ENCODE data around the gene CLECL1.
A peak's percentile ranks its signal among the peaks of the same experiment; 100 is the strongest.
"Not testable (repeated sequence)": the region's sequence is repeated elsewhere in the genome, so short reads cannot be mapped to it uniquely, and the experiment has no call there.

CLECL1 gene

DNA sequence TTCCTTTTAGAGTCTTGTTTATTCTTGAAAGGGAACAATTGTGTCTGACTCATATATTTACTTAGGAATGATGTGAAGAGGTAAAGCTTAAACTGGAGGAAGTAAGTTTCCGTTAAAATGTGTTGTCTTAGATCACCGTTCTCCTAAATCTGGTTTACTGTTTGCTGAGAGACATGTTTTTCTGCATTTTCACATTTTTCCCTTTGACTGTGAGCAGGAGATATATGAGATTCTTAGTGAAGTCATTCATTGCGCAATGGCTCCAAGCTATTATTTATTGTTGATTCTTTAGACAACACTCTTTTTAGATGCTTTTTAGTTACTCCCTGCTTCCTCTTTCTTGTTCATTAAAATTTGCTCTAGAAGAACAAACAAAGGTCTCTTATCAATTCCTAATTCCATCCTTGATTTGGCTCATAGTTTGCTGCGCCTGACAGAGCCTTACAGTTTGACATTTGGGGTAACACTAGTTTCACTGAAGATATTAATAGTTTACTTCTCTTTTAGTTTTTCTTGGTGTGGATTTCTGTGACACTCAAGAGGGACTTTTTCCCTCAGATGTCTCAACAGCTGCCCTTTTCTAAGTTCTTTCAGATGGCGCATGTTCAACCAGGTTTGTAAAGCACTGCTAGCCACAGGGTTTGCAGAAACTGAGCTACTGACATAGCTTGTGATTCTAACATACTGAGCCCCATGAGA, 11.4 kb downstream of the CLECL1 start:
- Histone ChIP-seq H3K4me3 (no peak overlapping the region), H3K4me1 (peaks cover 38% of the 10 kb centered on the region), H4K20me1 (no peaks in the 10 kb centered on the region), H3K9me3 (no peaks in the 10 kb centered on the region), H3K27ac (0 out of 2 replicates have a peak overlapping the region, but pooled peaks have one; percentile 19), H3K36me3 (no peaks in the 10 kb centered on the region), H3K9ac (no peak overlapping the region), H3K27me3 (no peaks in the 10 kb centered on the region), H3K4me2 (peak overlapping the region; percentile 52)
- TF ChIP-seq Cebpa-rat (IDR thresholded peaks at IDR 0.05) = peak; percentile 93; the same call in 1 of the 2 replicates

DNA sequence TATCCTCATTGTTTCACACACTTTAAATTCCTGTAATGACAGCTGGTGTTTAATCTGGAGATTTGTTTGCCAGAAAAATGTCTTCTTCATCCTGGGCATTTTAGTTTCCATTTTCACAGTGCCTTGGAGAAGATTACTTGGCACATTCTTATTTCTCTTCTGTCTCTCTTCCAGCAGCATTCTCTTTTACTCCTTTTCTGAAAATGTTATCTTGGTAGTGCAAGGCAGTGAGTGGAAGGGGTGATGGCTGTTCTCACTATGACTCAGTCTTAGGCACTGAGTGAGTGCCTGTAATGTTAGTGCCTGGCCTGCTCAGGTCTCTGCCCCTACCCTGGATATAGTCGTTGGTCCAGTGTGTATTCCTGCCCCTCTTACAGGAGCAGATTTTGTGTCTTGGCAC, 13.1 kb downstream of the CLECL1 start:
- Histone ChIP-seq H4K20me1 (no peaks in the 10 kb centered on the region), H3K27me3 (no peaks in the 10 kb centered on the region), H3K4me2 (no peak overlapping the region), H3K9me3 (no peaks in the 10 kb centered on the region), H3K4me3 (no peak overlapping the region), H3K4me1 (peaks cover 51% of the 10 kb centered on the region), H3K9ac (no peak overlapping the region), H3K27ac (no peak overlapping the region), H3K36me3 (no peaks in the 10 kb centered on the region)
- TF ChIP-seq Cebpa-rat (IDR thresholded peaks at IDR 0.05) = no peak

DNA sequence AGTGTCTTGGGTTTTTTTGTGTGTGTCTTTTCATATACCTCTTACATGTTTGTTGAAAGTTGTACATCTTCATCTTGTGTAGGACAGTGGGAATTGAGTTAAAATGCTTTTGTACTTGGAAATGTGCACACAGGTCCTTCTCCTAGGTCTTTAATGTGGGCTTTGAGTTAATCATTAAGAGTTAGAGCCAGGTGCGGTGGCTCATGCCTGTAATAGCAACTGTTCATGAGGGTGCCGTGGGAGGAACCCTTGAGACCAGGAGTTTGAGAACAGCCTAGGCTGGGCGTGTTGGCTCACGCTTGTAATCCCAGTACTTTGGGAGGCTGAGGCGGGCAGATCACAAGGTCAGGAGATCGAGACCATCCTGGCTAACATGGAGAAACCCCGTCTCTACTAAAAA, 13.9 kb downstream of the CLECL1 start:
- Histone ChIP-seq H3K27me3 (no peaks in the 10 kb centered on the region), H3K27ac (no peak overlapping the region), H3K36me3 (no peaks in the 10 kb centered on the region), H3K9me3 (no peaks in the 10 kb centered on the region), H4K20me1 (no peaks in the 10 kb centered on the region), H3K4me3 (no peak overlapping the region), H3K4me1 (peaks cover 59% of the 10 kb centered on the region), H3K9ac (no peak overlapping the region), H3K4me2 (no peak overlapping the region)
- no peak for TF ChIP-seq Cebpa-rat (IDR thresholded peaks at IDR 0.05)

DNA sequence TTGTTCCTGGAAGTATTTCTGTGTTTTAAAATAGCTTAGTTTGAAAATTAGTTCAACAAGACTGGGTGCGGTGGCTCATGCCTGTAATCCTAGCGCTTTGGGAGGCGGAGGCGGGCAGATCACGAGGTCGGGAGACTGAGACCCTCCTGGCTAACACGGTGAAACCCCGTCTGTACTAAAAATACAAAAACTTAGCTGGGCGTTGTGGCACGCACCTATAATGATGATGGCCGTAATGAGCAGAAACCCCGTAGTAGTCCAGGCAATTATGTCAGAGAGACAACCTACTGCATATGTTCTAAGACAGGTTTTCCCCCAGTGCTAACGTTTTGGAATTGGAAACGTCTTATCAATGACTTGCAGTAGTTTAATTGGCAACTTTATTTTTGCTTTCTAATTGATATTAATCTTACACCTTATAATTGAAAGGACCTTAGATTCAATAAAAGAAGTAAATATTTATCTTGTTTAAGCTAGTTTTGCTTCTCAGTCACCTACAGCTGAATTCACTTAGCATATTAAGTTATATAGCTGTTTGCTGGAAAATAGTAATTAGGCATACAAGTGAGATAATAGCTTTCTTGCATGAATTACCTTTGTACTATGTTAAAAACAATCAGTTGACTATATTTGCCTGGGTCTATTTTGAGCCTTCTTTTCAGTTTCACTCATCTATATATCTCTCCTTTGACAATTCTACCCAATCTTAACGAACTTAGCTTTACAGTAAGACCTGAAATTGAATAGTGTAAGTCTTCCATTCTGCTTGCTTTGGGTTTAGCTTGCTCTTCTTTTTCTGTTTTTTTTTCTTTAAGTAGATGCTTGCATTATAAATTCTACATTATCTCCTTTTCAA, 15.6 kb downstream of the CLECL1 start:
- Histone ChIP-seq H3K9me3 (no peaks in the 10 kb centered on the region), H3K27me3 (no peaks in the 10 kb centered on the region), H3K27ac (no peak overlapping the region), H3K4me1 (peaks cover 67% of the 10 kb centered on the region), H3K4me3 (no peak overlapping the region), H3K36me3 (no peaks in the 10 kb centered on the region), H3K9ac (no peak overlapping the region), H4K20me1 (no peaks in the 10 kb centered on the region), H3K4me2 (no peak overlapping the region; the same call in 1 of the 2 replicates)
- no peak for TF ChIP-seq Cebpa-rat (IDR thresholded peaks at IDR 0.05)

GRCh38 chr12:9713032-9713558, 19.8 kb downstream of the CLECL1 start:
- H3K4me1 ChIP-seq = peaks cover 39% of the 10 kb centered on the region
- H4K20me1 ChIP-seq, H3K36me3 ChIP-seq, H3K4me3 ChIP-seq, H3K27me3 ChIP-seq, H3K9me3 ChIP-seq, H3K9ac ChIP-seq, H3K27ac ChIP-seq: not testable (repeated sequence)
- 0 out of 2 replicates have a peak, but pooled peaks have one; percentile 9 for TF ChIP-seq Cebpa-rat (IDR thresholded peaks at IDR 0.05)
- H3K4me2 ChIP-seq = peak overlapping the region; percentile 25; the same call in 1 of the 2 replicates

DNA sequence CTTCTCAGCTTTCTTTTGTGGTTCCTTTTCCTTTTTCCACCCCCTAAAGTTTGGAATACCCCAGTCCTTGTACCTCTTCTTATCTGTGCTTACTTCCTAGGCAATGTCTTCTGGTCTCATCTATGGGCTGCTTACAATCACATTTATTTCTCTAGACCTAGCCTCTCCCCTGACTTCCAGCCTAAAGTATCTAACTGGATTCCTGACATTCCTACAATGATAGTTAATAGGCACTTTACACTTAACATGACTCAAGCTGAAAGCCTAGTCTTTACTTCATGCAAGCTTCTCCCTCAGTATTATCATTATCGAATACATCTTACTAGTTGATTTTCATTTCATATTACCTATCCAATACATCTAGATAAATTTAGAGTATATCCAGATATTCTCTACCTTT, 21.2 kb downstream of the CLECL1 start:
- H3K27ac ChIP-seq = no peak overlapping the region
- no peak overlapping the region for H3K4me3 ChIP-seq
- H3K27me3 ChIP-seq = no peaks in the 10 kb centered on the region
- no peaks in the 10 kb centered on the region for H3K36me3 ChIP-seq
- peaks cover 40% of the 10 kb centered on the region for H3K4me1 ChIP-seq
- no peak overlapping the region for H3K9ac ChIP-seq
- no peak overlapping the region for H3K4me2 ChIP-seq
- no peaks in the 10 kb centered on the region for H4K20me1 ChIP-seq
- H3K9me3 ChIP-seq = no peaks in the 10 kb centered on the region
- TF ChIP-seq Cebpa-rat (IDR thresholded peaks at IDR 0.05) = no peak

GRCh38 chr12:9710584-9711375, 22.1 kb downstream of the CLECL1 start:
- TF ChIP-seq Cebpa-rat (IDR thresholded peaks at IDR 0.05) = no peak
- H3K4me3 ChIP-seq = no peak overlapping the region
- no peaks in the 10 kb centered on the region for H3K27me3 ChIP-seq
- no peaks in the 10 kb centered on the region for H4K20me1 ChIP-seq
- no peak overlapping the region for H3K9ac ChIP-seq
- peaks cover 44% of the 10 kb centered on the region for H3K4me1 ChIP-seq
- no peaks in the 10 kb centered on the region for H3K36me3 ChIP-seq
- H3K4me2 ChIP-seq = no peak overlapping the region
- no peaks in the 10 kb centered on the region for H3K9me3 ChIP-seq
- no peak overlapping the region for H3K27ac ChIP-seq

GRCh38 chr12:9708853-9709252, 24.0 kb downstream of the CLECL1 start:
- no peak overlapping the region for H3K27ac ChIP-seq
- peaks cover 11% of the 10 kb centered on the region for H3K9me3 ChIP-seq
- H4K20me1 ChIP-seq = no peaks in the 10 kb centered on the region
- no peak overlapping the region for H3K9ac ChIP-seq
- H3K27me3 ChIP-seq = no peaks in the 10 kb centered on the region
- H3K4me1 ChIP-seq = peaks cover 27% of the 10 kb centered on the region
- no peak overlapping the region for H3K4me2 ChIP-seq
- H3K36me3 ChIP-seq = no peaks in the 10 kb centered on the region
- H3K4me3 ChIP-seq = no peak overlapping the region
- no peak for TF ChIP-seq Cebpa-rat (IDR thresholded peaks at IDR 0.05)

All from BLaER1 (cell line).